Left lung (tissue), 10 donors: Measurements from ENCODE around the gene ZCCHC13. TPM values are rescaled to one million over a fixed set of nuclear protein-coding genes. Genes with fewer than 3 reads are reported as not detected.
"Not testable (repeated sequence)": the region's sequence is repeated elsewhere in the genome, so short reads cannot be mapped to it uniquely, and the experiment has no call there.

Source experiments
- ATAC-seq: fragments of 200-7000 bp; cut with Tn5 transposase; one replicate; pipeline ENCODE4 v1.9.1; 2020; ENCODE audit warnings: moderate library complexity
- DNase-seq, 4 donors: peaks; one replicate each; pipeline ENCODE4 v3.0.0-alpha.2; 2013 to 2020
- H3K27ac ChIP-seq, 2 donors: fragments of 200-600 bp; sonication (generic) in 1 of 2; one replicate each; pipeline versions ENCODE4 v1.5.0 to v1.8.0; 2020 to 2021
- H3K27me3 ChIP-seq, 2 donors: fragments of 200-600 bp; sonication (generic) in 1 of 2; one replicate each; pipeline versions ENCODE4 v1.5.0 to v1.8.0; 2020 to 2021
- H3K36me3 ChIP-seq, 2 donors: fragments of 200-600 bp; sonication (generic) in 1 of 2; one replicate each; pipeline versions ENCODE4 v1.5.0 to v1.8.0; 2020 to 2021
- H3K4me1 ChIP-seq, 2 donors: fragments of 200-600 bp; one replicate each; pipeline ENCODE4 v1.8.0; 2021
- H3K4me3 ChIP-seq, 2 donors: fragments of 200-600 bp; sonication (generic) in 1 of 2; one replicate each; pipeline versions ENCODE4 v1.5.0 to v1.8.0; 2020 to 2021; ENCODE audit warnings: mild to moderate bottlenecking in 1 of 2
- H3K9me3 ChIP-seq, 2 donors: fragments of 200-600 bp; sonication (generic) in 1 of 2; one replicate each; pipeline versions ENCODE4 v1.5.0 to v1.8.0; 2020 to 2021
- intact Hi-C, 2 donors: fragments of 100-400 bp; cut with DNase I; formaldehyde crosslinking; loops; one replicate each; pipeline versions ENCODE4 v1.11.2 to v1.14.2; 2022
- polyA plus RNA-seq, 6 donors: library from polyadenylated mRNA; unstranded; fragments of 120-200 nt; gene quantifications; one replicate each; pipeline ENCODE4 v1.2.1, GENCODE V29; 2013; ENCODE audit not compliant: insufficient read length in 6 of 6
- total RNA-seq, 2 donors: library from RNA; stranded (reverse); fragmentation: NEBNext Ultra II Directional; extraction: Animal tissue kit (Norgen Biotek cat#: 25700); gene quantifications; one replicate each; pipeline ENCODE4 v1.2.1, GENCODE V29; 2021
- TF ChIP-seq, protein P1 (sequence below), 2 donors: fragments of 200-600 bp; sonication (generic) in 1 of 2; IDR thresholded peaks; one replicate each; pipeline versions ENCODE4 v1.5.0 to v1.8.0; 2021; ENCODE audit warnings: antibody characterized with exemption in 2 of 2
- donor health status: DM: no; HTN: yes; CAD: no.
- donor health status: DM: no; HTN: no; CAD: no.

ZCCHC13 gene
- total and polyA plus RNA-seq, 8 donors = not detected

DNA sequence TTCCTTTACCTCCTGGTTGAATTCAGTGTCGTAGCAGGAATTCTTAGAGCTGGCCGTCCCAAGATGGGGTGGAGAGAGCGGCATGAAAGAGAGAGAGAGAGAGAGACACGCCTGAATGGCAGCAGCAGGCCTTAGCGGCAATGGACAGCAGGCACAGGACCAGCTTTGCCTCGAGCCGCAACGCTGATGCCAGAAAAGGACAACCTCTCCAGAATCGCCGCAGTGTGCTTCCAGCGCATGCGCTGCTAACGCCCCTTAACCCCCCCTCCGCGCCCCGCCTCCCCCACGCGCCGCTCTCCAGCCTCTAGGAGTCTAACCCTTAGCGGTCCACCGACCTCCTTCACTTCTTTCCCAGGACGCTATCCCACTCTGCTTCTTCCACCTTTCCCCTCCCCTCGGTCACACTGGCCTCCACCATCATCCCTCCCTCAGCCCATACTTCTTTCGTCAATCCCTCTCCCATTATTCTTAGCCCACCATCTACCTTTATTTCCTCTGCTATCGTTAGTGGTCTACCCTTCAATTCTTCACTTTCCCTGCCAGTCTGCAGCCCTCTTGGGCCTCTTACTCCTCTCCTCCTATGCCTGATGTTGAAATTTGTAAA is 10.5 kb upstream of the ZCCHC13 start:
- ATAC-seq (peak; percentile 78), DNase-seq (peak; percentile 57 to 88 (median 83))
- Histone ChIP-seq H3K27me3 (no peaks in the 10 kb centered on the region), H3K4me1 (peaks cover 0 to 9% of the 10 kb centered on the region in 2 donors), H3K36me3 (no peaks in the 10 kb centered on the region), H3K4me3 (peak overlapping the region; percentile 34 to 59), H3K27ac (peak overlapping the region; percentile 85 to 91), H3K9me3 (no peaks in the 10 kb centered on the region)
- intact Hi-C loops = no loop called here
- TF ChIP-seq, protein P1, sequence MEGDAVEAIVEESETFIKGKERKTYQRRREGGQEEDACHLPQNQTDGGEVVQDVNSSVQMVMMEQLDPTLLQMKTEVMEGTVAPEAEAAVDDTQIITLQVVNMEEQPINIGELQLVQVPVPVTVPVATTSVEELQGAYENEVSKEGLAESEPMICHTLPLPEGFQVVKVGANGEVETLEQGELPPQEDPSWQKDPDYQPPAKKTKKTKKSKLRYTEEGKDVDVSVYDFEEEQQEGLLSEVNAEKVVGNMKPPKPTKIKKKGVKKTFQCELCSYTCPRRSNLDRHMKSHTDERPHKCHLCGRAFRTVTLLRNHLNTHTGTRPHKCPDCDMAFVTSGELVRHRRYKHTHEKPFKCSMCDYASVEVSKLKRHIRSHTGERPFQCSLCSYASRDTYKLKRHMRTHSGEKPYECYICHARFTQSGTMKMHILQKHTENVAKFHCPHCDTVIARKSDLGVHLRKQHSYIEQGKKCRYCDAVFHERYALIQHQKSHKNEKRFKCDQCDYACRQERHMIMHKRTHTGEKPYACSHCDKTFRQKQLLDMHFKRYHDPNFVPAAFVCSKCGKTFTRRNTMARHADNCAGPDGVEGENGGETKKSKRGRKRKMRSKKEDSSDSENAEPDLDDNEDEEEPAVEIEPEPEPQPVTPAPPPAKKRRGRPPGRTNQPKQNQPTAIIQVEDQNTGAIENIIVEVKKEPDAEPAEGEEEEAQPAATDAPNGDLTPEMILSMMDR (IDR thresholded peaks at IDR 0.05) = no peak

DNA sequence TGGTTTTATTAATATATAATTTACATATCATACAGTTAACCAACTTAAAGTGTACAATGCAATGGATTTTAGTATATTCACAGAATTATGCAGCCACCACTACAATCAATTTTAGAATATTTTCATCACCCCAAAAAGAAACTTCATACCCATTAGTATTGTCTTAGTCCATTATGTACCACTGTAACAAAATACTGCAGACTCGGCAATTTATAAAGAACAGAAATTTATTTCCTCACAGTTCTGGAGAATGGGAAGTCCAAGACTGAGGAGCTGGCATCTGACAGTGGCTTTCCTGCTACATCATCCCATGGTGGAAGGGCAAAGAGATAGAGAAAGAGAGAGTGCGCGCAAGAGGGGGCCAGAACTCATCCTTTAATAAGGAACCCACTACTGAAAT is 8.9 kb upstream of the ZCCHC13 start:
- intact Hi-C loops = no loop called here
- H3K27me3 ChIP-seq = no peaks in the 10 kb centered on the region
- no peak overlapping the region for H3K27ac ChIP-seq
- H3K4me1 ChIP-seq = no peaks in the 10 kb centered on the region
- DNase-seq (no peak), ATAC-seq (no peak)
- H3K36me3 ChIP-seq = no peaks in the 10 kb centered on the region
- no peaks in the 10 kb centered on the region for H3K9me3 ChIP-seq
- H3K4me3 ChIP-seq = no peak overlapping the region
- TF ChIP-seq, protein P1 (IDR thresholded peaks at IDR 0.05) = no peak

- Histone ChIP-seq H3K4me1 (no peaks in the 10 kb centered on the region), H3K27me3 (no peaks in the 10 kb centered on the region), H3K36me3 (no peaks in the 10 kb centered on the region), H3K27ac (no peak overlapping the region), H3K4me3 (no peak overlapping the region), H3K9me3 (no peaks in the 10 kb centered on the region)
- DNase-seq (no peak), ATAC-seq (no peak)
- TF ChIP-seq, protein P1 (IDR thresholded peaks at IDR 0.05) = no peak
- intact Hi-C loops = no loop called here
These were observed 6.2 kb upstream of the ZCCHC13 start for GRCh38 chrX:74297766-74298165.

- TF ChIP-seq, protein P1 (IDR thresholded peaks at IDR 0.05) = no peak
- Histone ChIP-seq H3K36me3 (no peaks in the 10 kb centered on the region), H3K27me3 (no peaks in the 10 kb centered on the region), H3K4me3 (no peak overlapping the region), H3K9me3 (no peaks in the 10 kb centered on the region), H3K4me1 (no peaks in the 10 kb centered on the region), H3K27ac (no peak overlapping the region)
- DNase-seq (no peak), ATAC-seq (no peak)
- intact Hi-C loops = no loop called here
These were observed 3.1 kb upstream of the ZCCHC13 start for GRCh38 chrX:74300869-74301268.

GRCh38 chrX:74318672-74319071 is 14.7 kb downstream of the ZCCHC13 start:
- intact Hi-C loops = no loop called here
- no peak overlapping the region for H3K27ac ChIP-seq
- no peaks in the 10 kb centered on the region for H3K4me1 ChIP-seq
- no peak overlapping the region for H3K4me3 ChIP-seq
- no peaks in the 10 kb centered on the region for H3K9me3 ChIP-seq
- no peaks in the 10 kb centered on the region for H3K36me3 ChIP-seq
- DNase-seq (no peak), ATAC-seq (no peak)
- peaks cover 0 to 2% of the 10 kb centered on the region in 2 donors for H3K27me3 ChIP-seq
- TF ChIP-seq, protein P1 (IDR thresholded peaks at IDR 0.05) = no peak

- DNase-seq, ATAC-seq, H3K27me3 ChIP-seq, intact Hi-C loops, H3K27ac ChIP-seq, H3K9me3 ChIP-seq, H3K4me3 ChIP-seq, H3K4me1 ChIP-seq, H3K36me3 ChIP-seq: not testable (repeated sequence)
These were observed 15.3 kb downstream of the ZCCHC13 start for GRCh38 chrX:74319321-74319720.
